HepG2 (cell line): ENCODE results near the gene CCDC57. TPM values are rescaled to one million over a fixed set of nuclear protein-coding genes. Genes with fewer than 3 reads are reported as not detected.

Experiments used
- ATAC-seq: fragments of 200-7000 bp; cut with Tn5 transposase; 3 replicates; pipeline ENCODE4 v1.9.1; 2020; ENCODE audit warnings: mild to moderate bottlenecking, moderate library complexity
- BruUV-seq: library from RNA; stranded (reverse); fragments of 400-500 nt; replicated peaks from 2 replicates; lab custom pipeline; 2021; lab: Mats Ljungman, UMichigan
- CTCF ChIA-PET: fragments of 300-600 bp; formaldehyde crosslinking; extraction: SDS; loops from one replicate; lab custom pipeline; 2021; ENCODE audit warnings: low total read pairs, inconsistent platforms, low intra/inter-chr PET ratio; lab: Yijun Ruan, JAX
- POLR2A ChIA-PET: fragments of 350-600 bp; sonication (Branson Sonifier 250); formaldehyde crosslinking; loops from one replicate; lab custom pipeline; 2020; ENCODE audit warnings: antibody characterized with exemption, inconsistent platforms; lab: Yijun Ruan, JAX
- DNase-seq: peaks from one replicate; pipeline ENCODE4 v3.0.0-alpha.2; 2015; ENCODE audit warnings: low spot score
- FAIRE-seq: peaks from 3 replicates; lab custom pipeline; 2011; peaks lifted over from hg19 to GRCh38; lab: Jason Lieb, UNC
- H2AFZ ChIP-seq: one replicate; pipeline ENCODE4 v1.6.1; 2011; ENCODE audit warnings: low read length, inconsistent platforms
- H3K27ac ChIP-seq: fragments of 300-600 bp; 3 replicates; pipeline ENCODE4 v1.8.0; 2011; ENCODE audit warnings: mixed run types, mild to moderate bottlenecking, mixed read lengths, low read length, inconsistent platforms; ENCODE audit not compliant: insufficient read depth; ENCODE audit errors: extremely low read length
- H3K27me3 ChIP-seq, 2 experiments: fragments of 200-600 bp in 1 of 2; 2 replicates in 1 of 2; 3 replicates in 1 of 2; pipeline versions ENCODE4 v1.6.0 to v1.8.0; 2011; ENCODE audit warnings: low read length in 2 of 2, mild to moderate bottlenecking in 2 of 2, moderate library complexity in 2 of 2, inconsistent platforms in 1 of 2; ENCODE audit not compliant: insufficient read depth in 2 of 2, control insufficient read depth in 1 of 2
- H3K36me3 ChIP-seq, 2 experiments: fragments of 200-600 bp in 1 of 2; replicated peaks in 1 of 2; 2 replicates in 1 of 2; 3 replicates in 1 of 2; pipeline versions ENCODE4 v1.5.1 to v1.8.0; 2011; ENCODE audit warnings: low read length in 2 of 2, inconsistent platforms in 1 of 2; ENCODE audit not compliant: insufficient read depth in 2 of 2, control insufficient read depth in 1 of 2
- H3K4me1 ChIP-seq: 2 replicates; pipeline ENCODE4 v1.5.1; 2012; ENCODE audit warnings: low read length, inconsistent platforms; ENCODE audit not compliant: insufficient read depth
- H3K4me2 ChIP-seq: 2 replicates; pipeline ENCODE4 v1.6.0; 2011; ENCODE audit warnings: low read depth, low read length, inconsistent platforms
- H3K4me3 ChIP-seq, 3 experiments: fragments of 200-600 bp in 1 of 3; sonication (generic), shearing (Covaris generic) in 1 of 3; replicated peaks in 1 of 3; 2 replicates each; pipeline ENCODE4 v1.5.1; 2011 to 2016; ENCODE audit warnings: low read length in 3 of 3, inconsistent platforms in 2 of 3, low read depth in 2 of 3, mild to moderate bottlenecking in 2 of 3, control low read depth in 1 of 3, mixed read lengths in 1 of 3; ENCODE audit not compliant: insufficient read depth in 1 of 3
- H3K79me2 ChIP-seq: one replicate; pipeline ENCODE4 v1.6.1; 2011; ENCODE audit warnings: low read length, inconsistent platforms; ENCODE audit not compliant: insufficient read depth
- H3K9ac ChIP-seq: 2 replicates; pipeline ENCODE4 v1.6.0; 2011; ENCODE audit warnings: mild to moderate bottlenecking, low read depth, low read length, inconsistent platforms; ENCODE audit not compliant: insufficient read depth
- H3K9me3 ChIP-seq: 2 replicates; pipeline ENCODE4 v1.5.1; 2012; ENCODE audit warnings: mild to moderate bottlenecking, low read length
- H4K20me1 ChIP-seq: 2 replicates; pipeline ENCODE4 v1.6.0; 2011; ENCODE audit warnings: inconsistent platforms, mild to moderate bottlenecking, low read length, moderate library complexity; ENCODE audit not compliant: insufficient read depth
- CBX1 ChIP-seq: IDR thresholded peaks from one replicate; pipeline ENCODE4 v1.6.1; 2016; ENCODE audit warnings: antibody characterized with exemption, low read depth
- CEBPB ChIP-seq: IDR thresholded peaks from 2 replicates; pipeline ENCODE4 v1.6.1; 2011; ENCODE audit warnings: low read depth, low read length, improper control_type of control experiment, borderline replicate concordance
- CREB1 ChIP-seq, 2 experiments: fragments of 450-650 bp in 1 of 2; IDR thresholded peaks; 2 replicates each; pipeline ENCODE4 v1.6.1; 2016 to 2017; ENCODE audit warnings: control low read depth in 1 of 2, mild to moderate bottlenecking in 1 of 2, missing compliant biosample characterization in 1 of 2, missing genetic modification characterization in 1 of 2
- MBNL3 ChIP-seq: fragments of 250-450 bp; sonication (Bioruptor Pico); conservative IDR thresholded peaks from 2 replicates; pipeline ENCODE4 v1.8.0; 2022; ENCODE audit warnings: mild to moderate bottlenecking, inconsistent platforms
- PHB2 ChIP-seq: fragments of 450-650 bp; IDR thresholded peaks from 2 replicates; pipeline ENCODE4 v1.6.1; 2018; ENCODE audit not compliant: partially characterized antibody
- SETDB1 ChIP-seq: sonication (generic); formaldehyde crosslinking; IDR thresholded peaks from 2 replicates; pipeline ENCODE4 v1.5.1; 2020; ENCODE audit warnings: missing genetic modification reagents, mild to moderate bottlenecking, borderline replicate concordance
- SP140L ChIP-seq: sonication (generic); formaldehyde crosslinking; IDR thresholded peaks from 2 replicates; pipeline ENCODE4 v1.4.0; 2020; ENCODE audit warnings: missing genetic modification reagents, borderline replicate concordance
- ZBTB3 ChIP-seq: sonication (generic); formaldehyde crosslinking; IDR thresholded peaks from 2 replicates; pipeline ENCODE4 v1.4.0; 2020; ENCODE audit warnings: low read depth, mild to moderate bottlenecking, moderate library complexity, missing genetic modification reagents, borderline replicate concordance
- ZBTB7A ChIP-seq: sonication (generic); formaldehyde crosslinking; IDR thresholded peaks from 2 replicates; pipeline ENCODE4 v1.8.0; 2022; ENCODE audit warnings: mild to moderate bottlenecking, missing genetic modification reagents
- ZEB1 ChIP-seq: IDR thresholded peaks from 2 replicates; pipeline ENCODE4 v1.6.1; 2012; ENCODE audit warnings: mild to moderate bottlenecking, low read depth, inconsistent platforms; ENCODE audit not compliant: insufficient replicate concordance
- ZMYM2 ChIP-seq: sonication (generic); formaldehyde crosslinking; IDR thresholded peaks from 2 replicates; pipeline ENCODE4 v1.8.0; 2022; ENCODE audit warnings: mild to moderate bottlenecking, missing genetic modification reagents
- ZNF232 ChIP-seq: sonication (generic); formaldehyde crosslinking; IDR thresholded peaks from 2 replicates; pipeline ENCODE4 v1.4.0; 2020; ENCODE audit warnings: missing genetic modification reagents, borderline replicate concordance
- ZNF737 ChIP-seq: sonication (generic); formaldehyde crosslinking; IDR thresholded peaks from 2 replicates; pipeline ENCODE4 v1.5.0; 2020; ENCODE audit warnings: missing genetic modification reagents, mild to moderate bottlenecking, borderline replicate concordance
- WGBS: methylation state at CpG from one replicate; pipeline ENCODE4 v1.1.6; 2017; ENCODE audit warnings: low lambda C conversion rate; 5-methylcytosine and 5-hydroxymethylcytosine counted together
- in situ Hi-C: cut with HindIII; loops from 2 replicates; pipeline ENCODE4 v1.10.0; 2017; ENCODE audit warnings: low pct_unique_long_range_greater_than_20kb; ENCODE audit not compliant: extremely low pct_ligation_motif_present
- intact Hi-C: fragments of 100-400 bp; cut with micrococcal nuclease; formaldehyde crosslinking; loops from one replicate; pipeline ENCODE4 v1.10.0; 2022; ENCODE audit not compliant: unreplicated experiment
- polyA plus RNA-seq, 8 experiments: library from polyadenylated mRNA; depleted of rRNA in 3 of 8; stranded (reverse) in 7 of 8; unstranded in 1 of 8; fragments of >200 nt; fragmentation: Illumina TruSeq in 4 of 8; extraction: Trizol in 4 of 8; gene quantifications; 2 replicates each; pipeline versions ENCODE4 v1.2.1 to v1.2.3, GENCODE V29; 2011 to 2016; ENCODE audit warnings: low read depth in 4 of 8, missing spikeins in 1 of 8, mixed read lengths in 1 of 8; ENCODE audit not compliant: insufficient read depth in 1 of 8
- total RNA-seq, 5 experiments: library from RNA; depleted of rRNA; stranded (reverse); fragments of >200 nt; fragmentation: Illumina TruSeq; extraction: Trizol; gene quantifications; 2 replicates each; pipeline ENCODE4 v1.2.3, GENCODE V29; 2016; ENCODE audit warnings: low read depth in 1 of 5
- TF ChIP-seq, protein P1 (sequence below): sonication (generic); formaldehyde crosslinking; IDR thresholded peaks from 2 replicates; pipeline ENCODE4 v1.4.0; 2020; ENCODE audit warnings: missing genetic modification reagents, mild to moderate bottlenecking, borderline replicate concordance
- TF ChIP-seq, protein P2 (sequence below): sonication (generic); formaldehyde crosslinking; IDR thresholded peaks from 2 replicates; pipeline ENCODE4 v1.4.0; 2020; ENCODE audit warnings: missing genetic modification reagents
- TF ChIP-seq, protein P3 (sequence below): sonication (generic); formaldehyde crosslinking; conservative IDR thresholded peaks from 2 replicates; pipeline ENCODE4 v1.8.0; 2022; ENCODE audit warnings: missing genetic modification reagents

CCDC57 gene
- total and polyA plus RNA-seq, 2 of the 13 experiments (the other 11 are each of a cell fraction or from before 2014, with no cell fraction given): 59.3 to 59.9 TPM

DNA sequence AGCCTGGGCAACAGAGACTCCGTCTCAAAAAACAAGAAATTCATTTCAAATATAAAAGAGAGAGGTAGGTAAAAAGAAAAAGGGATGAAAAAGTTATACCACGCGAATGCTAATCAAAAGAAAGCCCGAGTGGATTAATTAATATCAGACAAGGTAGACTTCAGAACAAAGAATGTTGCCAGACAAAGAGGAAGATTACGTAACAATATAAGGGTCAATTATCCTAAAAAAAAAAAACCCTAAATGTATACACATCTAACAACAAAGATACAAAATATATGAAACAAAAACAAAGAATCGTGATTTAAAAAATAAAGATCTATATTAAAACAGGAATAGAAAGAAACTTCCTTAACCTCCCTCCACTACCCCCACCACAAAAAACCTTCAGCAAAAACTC, 44.1 kb downstream of the CCDC57 start:
- ATAC-seq (no peak), DNase-seq (no peak), FAIRE-seq (no peak)
- H3K36me3 ChIP-seq: peaks cover 14 to 21% of the 10 kb centered on the region in 2 experiments; a peak in 4 of 5 replicates
- intact Hi-C loops (no loop called here), in situ Hi-C loops (no loop called here)
- no peak overlapping the region for H3K9ac ChIP-seq
- WGBS: 96% methylated on average over 6 of the region's 6 CpGs
- H3K9me3 ChIP-seq: no peaks in the 10 kb centered on the region
- no peaks in the 10 kb centered on the region for H4K20me1 ChIP-seq
- no peaks in the 10 kb centered on the region for H3K4me1 ChIP-seq
- BruUV-seq: no TSS peak
- H2AFZ ChIP-seq: no peak overlapping the region
- H3K79me2 ChIP-seq: no peaks in the 10 kb centered on the region
- TF ChIP-seq MBNL3 (CRISPR knock-in tag) (no peak), ZNF737 (CRISPR knock-in tag) (no peak), ZBTB3 (no peak), ZEB1 (no peak), CEBPB (peak; percentile 41; the same call in 1 of the 2 replicates), ZBTB7A (CRISPR knock-in tag) (no peak)
- TF ChIP-seq, protein P1, sequence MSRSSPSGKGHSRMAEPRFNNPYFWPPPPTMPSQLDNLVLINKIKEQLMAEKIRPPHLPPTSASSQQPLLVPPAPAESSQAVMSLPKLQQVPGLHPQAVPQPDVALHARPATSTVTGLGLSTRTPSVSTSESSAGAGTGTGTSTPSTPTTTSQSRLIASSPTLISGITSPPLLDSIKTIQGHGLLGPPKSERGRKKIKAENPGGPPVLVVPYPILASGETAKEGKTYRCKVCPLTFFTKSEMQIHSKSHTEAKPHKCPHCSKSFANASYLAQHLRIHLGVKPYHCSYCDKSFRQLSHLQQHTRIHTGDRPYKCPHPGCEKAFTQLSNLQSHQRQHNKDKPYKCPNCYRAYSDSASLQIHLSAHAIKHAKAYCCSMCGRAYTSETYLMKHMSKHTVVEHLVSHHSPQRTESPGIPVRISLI (CRISPR knock-in tag): no peak
- CTCF ChIA-PET: no interaction called here
- POLR2A ChIA-PET: no interaction called here
- H3K4me2 ChIP-seq: no peak overlapping the region
- H3K27ac ChIP-seq: no peak overlapping the region
- no peak overlapping the region for H3K4me3 ChIP-seq
- no peaks in the 10 kb centered on the region for H3K27me3 ChIP-seq

DNA sequence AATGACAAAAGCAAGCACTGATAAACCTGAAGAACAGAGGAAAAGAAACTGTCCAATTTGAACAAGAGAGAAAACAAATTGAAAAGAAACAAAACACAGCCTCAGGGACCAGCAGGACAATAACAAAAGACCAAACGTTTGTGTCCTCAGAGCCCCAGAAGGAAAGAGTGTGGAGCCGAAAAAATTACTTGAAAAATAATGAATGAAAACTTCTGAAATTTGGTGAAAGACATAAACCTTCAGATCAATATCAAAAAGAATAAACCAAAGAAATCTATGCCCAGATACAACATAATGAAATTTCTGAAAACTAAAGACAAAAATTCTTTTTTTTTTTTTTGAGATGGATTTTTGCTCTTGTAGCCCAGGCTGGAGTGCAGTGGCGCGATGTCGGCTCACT, 45.6 kb downstream of the CCDC57 start:
- H2AFZ ChIP-seq: no peak overlapping the region
- no peak overlapping the region for H3K9ac ChIP-seq
- no peak for ATAC-seq
- H3K4me1 ChIP-seq: no peaks in the 10 kb centered on the region
- POLR2A ChIA-PET: no interaction called here
- H3K9me3 ChIP-seq: no peaks in the 10 kb centered on the region
- H3K27ac ChIP-seq: no peak overlapping the region
- H3K36me3 ChIP-seq: peaks cover 12 to 19% of the 10 kb centered on the region in 2 experiments; a peak in 4 of 5 replicates
- in situ Hi-C loops (no loop called here), intact Hi-C loops (no loop called here)
- CTCF ChIA-PET: no interaction called here
- no peaks in the 10 kb centered on the region for H4K20me1 ChIP-seq
- no peak for FAIRE-seq
- no peak for DNase-seq
- H3K27me3 ChIP-seq: no peaks in the 10 kb centered on the region
- no TSS peak for BruUV-seq
- no peak overlapping the region for H3K4me2 ChIP-seq
- H3K79me2 ChIP-seq: no peaks in the 10 kb centered on the region
- WGBS: 92% methylated on average over 5 of the region's 5 CpGs
- H3K4me3 ChIP-seq: no peak overlapping the region
- TF ChIP-seq, protein P2, sequence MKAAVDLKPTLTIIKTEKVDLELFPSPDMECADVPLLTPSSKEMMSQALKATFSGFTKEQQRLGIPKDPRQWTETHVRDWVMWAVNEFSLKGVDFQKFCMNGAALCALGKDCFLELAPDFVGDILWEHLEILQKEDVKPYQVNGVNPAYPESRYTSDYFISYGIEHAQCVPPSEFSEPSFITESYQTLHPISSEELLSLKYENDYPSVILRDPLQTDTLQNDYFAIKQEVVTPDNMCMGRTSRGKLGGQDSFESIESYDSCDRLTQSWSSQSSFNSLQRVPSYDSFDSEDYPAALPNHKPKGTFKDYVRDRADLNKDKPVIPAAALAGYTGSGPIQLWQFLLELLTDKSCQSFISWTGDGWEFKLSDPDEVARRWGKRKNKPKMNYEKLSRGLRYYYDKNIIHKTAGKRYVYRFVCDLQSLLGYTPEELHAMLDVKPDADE (CRISPR knock-in tag): no peak
- TF ChIP-seq CREB1 (IDR thresholded peaks at IDR 0.05): no peak
- TF ChIP-seq CREB1 (CRISPR knock-in tag; IDR thresholded peaks at IDR 0.05): no peak
- no peak for TF ChIP-seq SETDB1
- no peak for TF ChIP-seq ZMYM2
- no peak for TF ChIP-seq ZNF232
- no peak for TF ChIP-seq CBX1
- TF ChIP-seq, protein P3, sequence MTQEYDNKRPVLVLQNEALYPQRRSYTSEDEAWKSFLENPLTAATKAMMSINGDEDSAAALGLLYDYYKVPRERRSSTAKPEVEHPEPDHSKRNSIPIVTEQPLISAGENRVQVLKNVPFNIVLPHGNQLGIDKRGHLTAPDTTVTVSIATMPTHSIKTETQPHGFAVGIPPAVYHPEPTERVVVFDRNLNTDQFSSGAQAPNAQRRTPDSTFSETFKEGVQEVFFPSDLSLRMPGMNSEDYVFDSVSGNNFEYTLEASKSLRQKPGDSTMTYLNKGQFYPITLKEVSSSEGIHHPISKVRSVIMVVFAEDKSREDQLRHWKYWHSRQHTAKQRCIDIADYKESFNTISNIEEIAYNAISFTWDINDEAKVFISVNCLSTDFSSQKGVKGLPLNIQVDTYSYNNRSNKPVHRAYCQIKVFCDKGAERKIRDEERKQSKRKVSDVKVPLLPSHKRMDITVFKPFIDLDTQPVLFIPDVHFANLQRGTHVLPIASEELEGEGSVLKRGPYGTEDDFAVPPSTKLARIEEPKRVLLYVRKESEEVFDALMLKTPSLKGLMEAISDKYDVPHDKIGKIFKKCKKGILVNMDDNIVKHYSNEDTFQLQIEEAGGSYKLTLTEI (CRISPR knock-in tag): no peak
- no peak for TF ChIP-seq SP140L
- TF ChIP-seq PHB2: no peak
